PC-9 (cell line): ENCODE data around the gene ARHGAP6. TPM values are rescaled to one million over a fixed set of nuclear protein-coding genes. Genes with fewer than 3 reads are reported as not detected.

Experiments used
- BruUV-seq: library from RNA; stranded (reverse); fragments of 400-500 nt; replicated peaks from 2 replicates; lab custom pipeline; 2021; lab: Mats Ljungman, UMichigan
- CTCF ChIA-PET: fragments of 300-600 bp; sonication (Branson Sonifier 250); formaldehyde crosslinking; loops from one replicate; lab custom pipeline; 2022; ENCODE audit warnings: antibody characterized with exemption; lab: Charles Lee
- POLR2A ChIA-PET: fragments of 300-600 bp; sonication (Branson Sonifier 250); formaldehyde crosslinking; loops from one replicate; lab custom pipeline; 2022; ENCODE audit warnings: antibody characterized with exemption; ENCODE audit not compliant: unreplicated experiment; lab: Charles Lee
- DNase-seq, 2 experiments: peaks; one replicate each; pipeline versions ENCODE4 v3.0.0 to v3.0.0-alpha.2; 2015 to 2022; ENCODE audit warnings: mixed read lengths in 1 of 2
- H2AFZ ChIP-seq: fragments of 200-600 bp; sonication (generic); 2 replicates; pipeline ENCODE4 v1.8.1; 2017; ENCODE audit warnings: antibody characterized with exemption
- H3F3A ChIP-seq: fragments of 200-600 bp; sonication (generic); 2 replicates; pipeline ENCODE4 v1.8.1; 2017; ENCODE audit warnings: antibody characterized with exemption, mild to moderate bottlenecking, low read depth; ENCODE audit not compliant: insufficient read depth
- H3K27ac ChIP-seq: fragments of 200-600 bp; sonication (generic); 2 replicates; pipeline ENCODE4 v1.6.1; 2016; ENCODE audit warnings: mixed run types
- H3K27me3 ChIP-seq: fragments of 200-600 bp; sonication (generic); 2 replicates; pipeline ENCODE4 v1.6.1; 2016; ENCODE audit warnings: low read depth, mixed run types; ENCODE audit not compliant: insufficient read depth
- H3K36me3 ChIP-seq: fragments of 200-600 bp; sonication (generic); 2 replicates; pipeline ENCODE4 v1.6.1; 2016; ENCODE audit warnings: low read depth, mixed run types
- H3K4me1 ChIP-seq: fragments of 200-600 bp; sonication (generic); replicated peaks from 2 replicates; pipeline ENCODE4 v1.6.1; 2016; ENCODE audit warnings: mixed run types; ENCODE audit not compliant: insufficient read depth
- H3K4me2 ChIP-seq: fragments of 200-600 bp; sonication (generic); 2 replicates; pipeline ENCODE4 v1.6.1; 2017; ENCODE audit warnings: mixed run types
- H3K4me3 ChIP-seq: fragments of 200-600 bp; sonication (generic); 2 replicates; pipeline ENCODE4 v1.6.1; 2016; ENCODE audit warnings: mixed run types
- H3K79me2 ChIP-seq: fragments of 200-600 bp; sonication (generic); 2 replicates; pipeline ENCODE4 v1.6.1; 2017; ENCODE audit warnings: low read depth, mixed run types
- H3K9me2 ChIP-seq: fragments of 200-600 bp; sonication (generic); 2 replicates; pipeline ENCODE4 v1.8.1; 2017; ENCODE audit warnings: mild to moderate bottlenecking; ENCODE audit not compliant: insufficient read depth
- H3K9me3 ChIP-seq: fragments of 200-600 bp; sonication (generic); 2 replicates; pipeline ENCODE4 v1.8.1; 2016; ENCODE audit warnings: low read depth; ENCODE audit not compliant: insufficient read depth
- H4K20me1 ChIP-seq: fragments of 200-600 bp; sonication (generic); 2 replicates; pipeline ENCODE4 v1.8.1; 2017; ENCODE audit not compliant: insufficient read depth
- CTCF ChIP-seq: fragments of 200-600 bp; sonication (generic); conservative IDR thresholded peaks from 2 replicates; pipeline ENCODE4 v1.6.1; 2017; ENCODE audit warnings: mixed run types, antibody characterized with exemption, mild to moderate bottlenecking, moderate library complexity
- EZH2 ChIP-seq: fragments of 200-600 bp; sonication (generic); IDR thresholded peaks from 2 replicates; pipeline ENCODE4 v1.8.0; 2017; ENCODE audit warnings: antibody characterized with exemption, low read depth
- intact Hi-C: fragments of 100-400 bp; cut with micrococcal nuclease; formaldehyde crosslinking; loops from one replicate; pipeline ENCODE4 v1.10.0; 2022; ENCODE audit not compliant: unreplicated experiment
- total RNA-seq: library from RNA; stranded (reverse); gene quantifications from 2 replicates; pipeline ENCODE4 v1.2.3, GENCODE V29; 2021

The ARHGAP6 gene
- total RNA-seq, 1 experiment from 2014 or later: not detected

DNA sequence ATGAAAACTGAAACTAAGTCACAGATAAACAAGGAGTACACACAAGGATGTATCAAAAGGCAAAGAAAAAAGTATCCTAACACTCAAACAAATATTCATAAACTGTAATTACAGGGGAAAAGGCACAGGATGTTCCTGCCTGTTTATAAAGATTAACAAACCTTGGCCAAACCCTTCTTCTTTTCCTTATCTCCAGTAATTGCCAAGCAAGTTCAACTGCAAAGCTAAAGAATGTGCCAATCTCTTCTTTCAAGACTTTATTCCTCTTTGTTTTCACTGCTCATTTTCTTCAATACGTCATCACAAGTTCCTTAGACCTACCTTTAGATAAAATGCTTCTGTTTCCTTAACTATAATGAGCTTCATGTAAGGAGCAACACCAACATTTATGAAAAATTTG, 201.3 kb downstream of the ARHGAP6 start:
- H3K9me2 ChIP-seq: no peaks in the 10 kb centered on the region
- H3K4me3 ChIP-seq: no peak overlapping the region
- TF ChIP-seq EZH2: no peak
- no peak for TF ChIP-seq CTCF
- BruUV-seq: no TSS peak
- H2AFZ ChIP-seq: no peak overlapping the region
- H3K36me3 ChIP-seq: no peaks in the 10 kb centered on the region
- H3K27ac ChIP-seq: no peak overlapping the region
- intact Hi-C loops: no loop called here
- no peaks in the 10 kb centered on the region for H3F3A ChIP-seq
- H3K9me3 ChIP-seq: no peaks in the 10 kb centered on the region
- H3K4me2 ChIP-seq: no peak overlapping the region
- CTCF ChIA-PET: no interaction called here
- no peak for DNase-seq
- POLR2A ChIA-PET: no interaction called here
- H3K79me2 ChIP-seq: no peaks in the 10 kb centered on the region
- H3K27me3 ChIP-seq: no peaks in the 10 kb centered on the region
- no peaks in the 10 kb centered on the region for H4K20me1 ChIP-seq
- H3K4me1 ChIP-seq: no peaks in the 10 kb centered on the region

GRCh38 chrX:11462648-11463047, 203.1 kb downstream of the ARHGAP6 start:
- ChIA-PET CTCF (no interaction called here), POLR2A (no interaction called here)
- Histone ChIP-seq H3K4me3 (no peak overlapping the region), H3K4me2 (no peak overlapping the region), H4K20me1 (no peaks in the 10 kb centered on the region), H3K27ac (no peak overlapping the region), H2AFZ (no peak overlapping the region), H3K4me1 (no peaks in the 10 kb centered on the region), H3K27me3 (no peaks in the 10 kb centered on the region), H3F3A (no peaks in the 10 kb centered on the region), H3K79me2 (no peaks in the 10 kb centered on the region), H3K9me2 (no peaks in the 10 kb centered on the region), H3K36me3 (no peaks in the 10 kb centered on the region), H3K9me3 (no peaks in the 10 kb centered on the region)
- no peak for DNase-seq
- no peak for TF ChIP-seq CTCF
- intact Hi-C loops: no loop called here
- BruUV-seq: no TSS peak

- Histone ChIP-seq H3K4me1 (no peaks in the 10 kb centered on the region), H3K36me3 (no peaks in the 10 kb centered on the region), H2AFZ (no peak overlapping the region), H3K79me2 (no peaks in the 10 kb centered on the region), H3F3A (no peaks in the 10 kb centered on the region), H3K9me3 (no peaks in the 10 kb centered on the region), H3K27me3 (no peaks in the 10 kb centered on the region), H3K9me2 (no peaks in the 10 kb centered on the region), H4K20me1 (no peaks in the 10 kb centered on the region), H3K4me2 (no peak overlapping the region), H3K4me3 (no peak overlapping the region), H3K27ac (no peak overlapping the region)
- POLR2A ChIA-PET: no interaction called here
- no peak for TF ChIP-seq EZH2
- TF ChIP-seq CTCF: no peak
- intact Hi-C loops: no loop called here
- no peak for DNase-seq
- CTCF ChIA-PET: no interaction called here
- no TSS peak for BruUV-seq
These were observed 203.6 kb downstream of the ARHGAP6 start for GRCh38 chrX:11462136-11462535.
